Endothelial cell of umbilical vein (primary cell): ENCODE measurements around the gene CNNM4. TPM values are rescaled to one million over a fixed set of nuclear protein-coding genes. Genes with fewer than 3 reads are reported as not detected.

ENCODE experiments used
- BruUV-seq: library from RNA; stranded (reverse); fragments of 400-500 nt; replicated peaks from 2 replicates; lab custom pipeline; 2021; lab: Mats Ljungman, UMichigan
- CTCF ChIA-PET: fragments of 300-600, 350-600 bp; sonication (Branson Sonifier 250); formaldehyde crosslinking; loops from one replicate; lab custom pipeline; 2021; ENCODE audit warnings: antibody characterized with exemption, inconsistent platforms; lab: Charles Lee
- POLR2A ChIA-PET: fragments of 300-600, 350-600 bp; sonication (Branson Sonifier 250); formaldehyde crosslinking; loops from one replicate; lab custom pipeline; 2021; ENCODE audit warnings: antibody characterized with exemption, inconsistent platforms; lab: Charles Lee
- DNase-seq: peaks from one replicate; pipeline ENCODE4 v3.0.0-alpha.2; 2011; ENCODE audit warnings: low read depth, low spot score
- FAIRE-seq: peaks from 2 replicates; lab custom pipeline; 2011; peaks lifted over from hg19 to GRCh38; lab: Jason Lieb, UNC
- H2AFZ ChIP-seq: 2 replicates; pipeline ENCODE4 v1.6.0; 2012; ENCODE audit warnings: low read depth, low read length, control low read depth, inconsistent platforms
- H3K27ac ChIP-seq: 2 replicates; pipeline ENCODE4 v1.5.1; 2011; ENCODE audit warnings: low read depth, mild to moderate bottlenecking, control low read depth, low read length, moderate library complexity; ENCODE audit not compliant: insufficient read depth
- H3K27me3 ChIP-seq, 2 experiments: 2 replicates each; pipeline versions ENCODE4 v1.6.0 to v1.6.1; 2011; ENCODE audit warnings: low read length in 2 of 2, mixed read lengths in 1 of 2; ENCODE audit not compliant: control insufficient read depth in 2 of 2, insufficient read depth in 2 of 2
- H3K36me3 ChIP-seq, 2 experiments: 2 replicates in 1 of 2; 3 replicates in 1 of 2; pipeline ENCODE4 v1.5.1; 2011; ENCODE audit warnings: low read length in 2 of 2, mild to moderate bottlenecking in 1 of 2, moderate library complexity in 1 of 2; ENCODE audit not compliant: control insufficient read depth in 2 of 2, insufficient read depth in 2 of 2; ENCODE audit errors: extremely low read depth in 1 of 2
- H3K4me1 ChIP-seq: 3 replicates; pipeline ENCODE4 v1.5.1; 2011; ENCODE audit warnings: mild to moderate bottlenecking, low read length; ENCODE audit not compliant: control insufficient read depth, insufficient read depth; ENCODE audit errors: extremely low read depth
- H3K4me2 ChIP-seq: 2 replicates; pipeline ENCODE4 v1.6.1; 2011; ENCODE audit warnings: low read length, control low read depth, mixed read lengths; ENCODE audit not compliant: insufficient read depth
- H3K4me3 ChIP-seq, 3 experiments: fragments of 200-600 bp in 1 of 3; sonication (generic), shearing (Covaris generic) in 1 of 3; replicated peaks in 1 of 3; 2 replicates each; pipeline ENCODE4 v1.5.1; 2011 to 2016; ENCODE audit warnings: control low read depth in 3 of 3, low read length in 3 of 3, mild to moderate bottlenecking in 2 of 3, inconsistent platforms in 1 of 3, low read depth in 1 of 3, moderate library complexity in 1 of 3; ENCODE audit not compliant: insufficient read depth in 1 of 3
- H3K79me2 ChIP-seq: 2 replicates; pipeline ENCODE4 v1.6.0; 2012; ENCODE audit warnings: low read length, inconsistent platforms; ENCODE audit not compliant: control insufficient read depth, insufficient read depth
- H3K9ac ChIP-seq: replicated peaks from 2 replicates; pipeline ENCODE3; 2011; ENCODE audit warnings: low read length, control low read depth; ENCODE audit not compliant: insufficient read depth; ENCODE audit errors: extremely low read depth
- H3K9me1 ChIP-seq: replicated peaks from 3 replicates; pipeline ENCODE4 v1.6.0; 2011; ENCODE audit warnings: mild to moderate bottlenecking, low read length; ENCODE audit not compliant: control insufficient read depth, insufficient read depth; ENCODE audit errors: extremely low read depth
- H3K9me3 ChIP-seq: replicated peaks from 2 replicates; pipeline ENCODE4 v1.5.1; 2012; ENCODE audit warnings: low read length, inconsistent platforms; ENCODE audit not compliant: control insufficient read depth, insufficient read depth
- H4K20me1 ChIP-seq: replicated peaks from 2 replicates; pipeline ENCODE3; 2011; ENCODE audit warnings: mild to moderate bottlenecking, low read length; ENCODE audit not compliant: control insufficient read depth, insufficient read depth; ENCODE audit errors: extremely low read depth
- FOS ChIP-seq: IDR thresholded peaks from 2 replicates; pipeline ENCODE4 v1.6.1; 2011; ENCODE audit warnings: mild to moderate bottlenecking, low read length, moderate library complexity, borderline replicate concordance; ENCODE audit not compliant: insufficient read depth
- GATA2 ChIP-seq: IDR thresholded peaks from 2 replicates; pipeline ENCODE4 v1.7.0; 2011; ENCODE audit warnings: low read depth, mild to moderate bottlenecking, moderate library complexity, mixed read lengths, low read length; ENCODE audit not compliant: insufficient read length, insufficient read depth
- MYC ChIP-seq: IDR thresholded peaks from one replicate; pipeline ENCODE4 v1.6.1; 2011; ENCODE audit warnings: mild to moderate bottlenecking, low read depth, low read length
- POLR2A ChIP-seq: IDR thresholded peaks from 2 replicates; pipeline ENCODE4 v1.6.1; 2012; ENCODE audit warnings: low read depth, mild to moderate bottlenecking, control low read depth, low read length
- POLR2AphosphoS5 ChIP-seq: IDR thresholded peaks from 2 replicates; pipeline ENCODE4 v1.6.1; 2012; ENCODE audit warnings: low read depth, mild to moderate bottlenecking, control low read depth, low read length, moderate library complexity; ENCODE audit not compliant: insufficient read depth
- dilution Hi-C: fragments of 300-500 bp; cut with MboI; formaldehyde crosslinking; loops from one replicate; pipeline ENCODE4 v1.15.0; 2019; ENCODE audit warnings: low sequenced_read_pairs; ENCODE audit not compliant: extremely low pct_ligation_motif_present
- intact Hi-C: fragments of 100-400 bp; cut with micrococcal nuclease; formaldehyde crosslinking; loops from one replicate; pipeline ENCODE4 v1.10.0; 2022
- polyA plus RNA-seq, 4 experiments: library from polyadenylated mRNA; depleted of rRNA in 3 of 4; stranded (reverse) in 3 of 4; unstranded in 1 of 4; fragments of >200 nt; gene quantifications; 2 replicates each; pipeline versions ENCODE4 v1.2.1 to v1.2.3, GENCODE V29; 2011 to 2012; ENCODE audit warnings: missing spikeins in 1 of 4
- total RNA-seq: library from RNA; stranded (reverse); gene quantifications from 2 replicates; pipeline ENCODE4 v1.2.3, GENCODE V29; 2021
- TF ChIP-seq, protein P1 (sequence below), 2 donors: IDR thresholded peaks; 1 replicate in 1 of 2; 2 replicates in 1 of 2; pipeline ENCODE4 v1.5.1; 2011; ENCODE audit warnings: low read length in 2 of 2, mild to moderate bottlenecking in 2 of 2, moderate library complexity in 2 of 2, control low read depth in 1 of 2, inconsistent platforms in 1 of 2, low read depth in 1 of 2; ENCODE audit not compliant: insufficient read depth in 1 of 2; ENCODE audit errors: extremely low read depth in 1 of 2
- TF ChIP-seq, protein P2 (sequence below): IDR thresholded peaks from 2 replicates; pipeline ENCODE4 v1.6.1; 2011; ENCODE audit not compliant: insufficient read depth, insufficient read length

Gene CNNM4
- total and polyA plus RNA-seq, 2 donors (not counting 3 experiments of a cell fraction or from before 2014, with no cell fraction given), result 4.7 to 5.3 TPM

DNA sequence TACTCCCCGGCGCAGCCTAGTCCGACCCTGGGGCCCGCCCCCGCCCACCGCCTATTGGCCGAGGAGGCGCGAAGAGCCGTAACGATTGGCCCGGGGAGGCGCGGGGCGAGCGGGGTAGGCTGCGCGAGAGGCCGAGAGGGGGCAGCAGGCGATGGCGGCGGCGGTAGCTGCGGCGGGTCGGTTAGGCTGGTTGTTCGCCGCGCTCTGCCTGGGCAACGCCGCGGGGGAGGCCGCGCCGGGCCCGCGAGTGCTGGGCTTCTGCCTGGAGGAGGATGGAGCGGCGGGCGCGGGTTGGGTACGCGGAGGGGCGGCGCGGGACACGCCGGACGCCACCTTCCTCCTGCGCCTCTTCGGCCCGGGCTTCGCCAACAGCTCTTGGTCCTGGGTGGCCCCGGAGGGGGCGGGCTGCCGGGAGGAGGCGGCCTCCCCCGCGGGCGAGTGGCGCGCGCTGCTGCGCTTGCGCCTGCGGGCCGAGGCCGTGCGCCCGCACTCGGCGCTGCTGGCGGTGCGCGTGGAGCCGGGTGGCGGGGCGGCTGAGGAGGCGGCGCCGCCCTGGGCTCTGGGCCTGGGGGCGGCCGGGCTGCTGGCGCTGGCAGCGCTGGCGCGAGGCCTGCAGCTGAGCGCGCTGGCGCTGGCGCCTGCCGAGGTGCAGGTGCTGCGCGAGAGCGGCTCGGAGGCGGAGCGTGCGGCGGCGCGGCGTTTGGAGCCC, 55.6 kb downstream of the CNNM4 start, which contains the start of gene CNNM3:
Gene CNNM3, plus strand, starts transcription at position 142 of the 709 bp plus-strand sequence. Its CDS starts 10 bp downstream, at position 152.
- Histone ChIP-seq H3K27ac (no peak within 1 kb of the TSS), H3K36me3 (no peaks in the 10 kb centered on the region), H3K4me1 (peaks cover 13% of the 10 kb centered on the region), H3K9ac (peak within 1 kb of the TSS; percentile 45), H3K4me2 (peak within 1 kb of the TSS; percentile 94), H3K27me3 (no peaks in the 10 kb centered on the region), H4K20me1 (no peaks in the 10 kb centered on the region), H3K4me3 (peak within 1 kb of the TSS; percentile 52 to 82 (median 75)), H2AFZ (peak within 1 kb of the TSS; percentile 97), H3K9me1 (no peaks in the 10 kb centered on the region), H3K79me2 (peaks cover 10% of the 10 kb centered on the region), H3K9me3 (no peaks in the 10 kb centered on the region)
- dilution Hi-C loops, result no loop called here
- POLR2A ChIA-PET, result interaction anchor here (0.8 kb wide), 1 partner anchor 42 kb away, joined by 4 read pairs; the partner anchor contains the start of gene ANKRD39
- no TSS peak for BruUV-seq
- DNase-seq, result peak; percentile 95
- CTCF ChIA-PET, result interaction anchor here (0.6 to 2.9 kb wide), 16 partner anchors 10 to 791 kb away, joined by 3 to 16 read pairs (median 5); partner anchors contain the start of genes ANKRD36 and ANKRD39
- FAIRE-seq, result peak; percentile 92
- intact Hi-C loops, result loop anchor here (1.0 to 2.0 kb wide), 5 partner anchors 42 to 279 kb away; partner anchors contain the start of genes ANKRD39, ARID5A, CNNM4 and KANSL3
- TF ChIP-seq, protein P1, sequence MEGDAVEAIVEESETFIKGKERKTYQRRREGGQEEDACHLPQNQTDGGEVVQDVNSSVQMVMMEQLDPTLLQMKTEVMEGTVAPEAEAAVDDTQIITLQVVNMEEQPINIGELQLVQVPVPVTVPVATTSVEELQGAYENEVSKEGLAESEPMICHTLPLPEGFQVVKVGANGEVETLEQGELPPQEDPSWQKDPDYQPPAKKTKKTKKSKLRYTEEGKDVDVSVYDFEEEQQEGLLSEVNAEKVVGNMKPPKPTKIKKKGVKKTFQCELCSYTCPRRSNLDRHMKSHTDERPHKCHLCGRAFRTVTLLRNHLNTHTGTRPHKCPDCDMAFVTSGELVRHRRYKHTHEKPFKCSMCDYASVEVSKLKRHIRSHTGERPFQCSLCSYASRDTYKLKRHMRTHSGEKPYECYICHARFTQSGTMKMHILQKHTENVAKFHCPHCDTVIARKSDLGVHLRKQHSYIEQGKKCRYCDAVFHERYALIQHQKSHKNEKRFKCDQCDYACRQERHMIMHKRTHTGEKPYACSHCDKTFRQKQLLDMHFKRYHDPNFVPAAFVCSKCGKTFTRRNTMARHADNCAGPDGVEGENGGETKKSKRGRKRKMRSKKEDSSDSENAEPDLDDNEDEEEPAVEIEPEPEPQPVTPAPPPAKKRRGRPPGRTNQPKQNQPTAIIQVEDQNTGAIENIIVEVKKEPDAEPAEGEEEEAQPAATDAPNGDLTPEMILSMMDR (IDR thresholded peaks at IDR 0.05; ENCODE audit: extremely low read depth in 1 of 2, insufficient read depth in 1 of 2, low read depth in 1 of 2, low read length in 2 of 2), result peak; percentile 45 to 76
- TF ChIP-seq, protein P2, sequence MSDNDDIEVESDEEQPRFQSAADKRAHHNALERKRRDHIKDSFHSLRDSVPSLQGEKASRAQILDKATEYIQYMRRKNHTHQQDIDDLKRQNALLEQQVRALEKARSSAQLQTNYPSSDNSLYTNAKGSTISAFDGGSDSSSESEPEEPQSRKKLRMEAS, result no peak
- TF ChIP-seq GATA2 (no peak), FOS (no peak), MYC (no peak), POLR2A (peak; percentile 60), POLR2AphosphoS5 (peak; percentile 88)
